ENCODE results near the gene WDR44. TPM values are rescaled to one million over a fixed set of nuclear protein-coding genes. Genes with fewer than 3 reads are reported as not detected.

WDR44 gene
- total RNA-seq, 2 experiments from 2014 or later = 8.2 to 9.2 TPM

Small RNA genes lying within 50 kb of the gene (microRNA-seq; reads per million reads assigned to microRNA genes)
- 16.5 reads per million, percentile 42 among the genes with 10 or more reads in this experiment for gene MIR1277 (ENCODE audit: borderline microRNAs expressed, borderline number of aligned reads, borderline replicate concordance)

Other genes with a start within 250 kb of the WDR44 start
- under 1 TPM; 0.07 to 0.39 TPM for gene KLHL13, start 229.3 kb upstream of the WDR44 start, total RNA-seq
- gene DOCK11, start 149.7 kb downstream of the WDR44 start, total RNA-seq = 10 to 100 TPM; 47.5 to 50.4 TPM

All from activated CD4-positive, alpha-beta memory T cell treated with anti-CD3 and anti-CD28 coated beads for 36 hours (primary cell).